HAP-1 (cell line): Measurements from ENCODE around the gene GNAZ.

ENCODE experiments used
- DNase-seq, 2 experiments: peaks; one replicate each; pipeline ENCODE4 v3.0.0-alpha.2; 2016 to 2020; ENCODE audit warnings: low spot score in 2 of 2
- H3K27me3 ChIP-seq: fragments of 250-450 bp; sonication (Bioruptor Pico); 2 replicates; pipeline ENCODE4 v1.5.1; 2020; ENCODE audit warnings: low read depth, mild to moderate bottlenecking, moderate library complexity
- H3K36me3 ChIP-seq: fragments of 250-450 bp; sonication (Bioruptor Pico); replicated peaks from 2 replicates; pipeline ENCODE4 v1.5.1; 2020; ENCODE audit warnings: mild to moderate bottlenecking
- H3K4me1 ChIP-seq: fragments of 250-450 bp; sonication (Bioruptor Pico); 2 replicates; pipeline ENCODE4 v1.5.1; 2020; ENCODE audit warnings: mild to moderate bottlenecking
- H3K4me3 ChIP-seq: fragments of 250-450 bp; sonication (Bioruptor Pico); 2 replicates; pipeline ENCODE4 v1.5.1; 2020; ENCODE audit warnings: mild to moderate bottlenecking, moderate library complexity
- H3K9me3 ChIP-seq: fragments of 250-450 bp; sonication (Bioruptor Pico); 2 replicates; pipeline ENCODE4 v1.5.1; 2020; ENCODE audit warnings: mild to moderate bottlenecking, moderate library complexity
- in situ Hi-C: fragments of 300-500 bp; cut with MboI; formaldehyde crosslinking; loops from 3 replicates; pipeline ENCODE4 v1.14.3; 2020; ENCODE audit warnings: low sequenced_read_pairs, inconsistent platforms, mixed read lengths

GNAZ gene

GRCh38 chr22:23072911-23073491 is 2.7 kb downstream of the GNAZ start:
- in situ Hi-C loops, result no loop called here
- Histone ChIP-seq H3K4me3 (no peak overlapping the region), H3K27me3 (no peaks in the 10 kb centered on the region), H3K36me3 (no peaks in the 10 kb centered on the region; the same call in 1 of the 2 replicates), H3K4me1 (peaks cover 16% of the 10 kb centered on the region), H3K9me3 (no peaks in the 10 kb centered on the region)
- DNase-seq, result no peak

DNA sequence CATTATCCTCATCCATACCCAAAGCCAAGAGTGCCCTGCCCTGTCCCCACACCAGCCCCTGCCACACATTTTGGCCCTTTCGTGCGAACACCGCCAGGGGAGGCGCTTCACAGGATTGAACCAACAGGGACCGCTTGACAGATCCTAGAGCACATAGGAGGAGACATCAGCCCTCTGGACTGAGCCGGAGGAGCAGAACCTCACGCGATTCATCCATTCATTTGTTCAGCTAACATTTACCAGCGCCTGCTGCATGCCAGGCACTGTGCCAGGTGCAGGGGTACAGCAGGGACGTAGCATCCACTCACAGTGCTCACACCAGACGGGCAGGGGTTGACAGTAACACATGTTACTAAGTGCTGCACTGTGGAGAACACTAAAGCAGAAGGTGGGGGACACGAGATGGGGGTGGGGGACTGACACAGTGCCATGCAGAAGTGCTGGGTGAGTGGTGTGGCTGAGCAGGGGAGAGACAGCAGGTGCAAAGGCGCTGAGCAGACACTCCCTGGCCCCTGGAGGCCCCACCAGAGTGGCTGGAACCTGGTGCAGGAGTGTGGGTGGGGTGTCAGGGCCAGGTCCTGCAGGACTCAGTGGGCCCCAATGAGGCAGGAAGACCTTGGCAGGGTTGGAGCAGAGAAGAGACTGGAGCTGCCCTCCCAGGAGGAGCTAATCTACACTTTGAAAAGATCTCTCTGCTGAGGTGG is 3.4 kb downstream of the GNAZ start:
- DNase-seq, result no peak
- no peak overlapping the region for H3K4me3 ChIP-seq
- no peaks in the 10 kb centered on the region for H3K9me3 ChIP-seq
- peaks cover 16% of the 10 kb centered on the region for H3K4me1 ChIP-seq
- no peaks in the 10 kb centered on the region for H3K27me3 ChIP-seq
- no peaks in the 10 kb centered on the region; the same call in 1 of the 2 replicates for H3K36me3 ChIP-seq
- in situ Hi-C loops, result no loop called here

GRCh38 chr22:23074451-23074850 is 4.1 kb downstream of the GNAZ start:
- Histone ChIP-seq H3K4me3 (no peak overlapping the region), H3K4me1 (peaks cover 14% of the 10 kb centered on the region), H3K9me3 (no peaks in the 10 kb centered on the region), H3K36me3 (no peaks in the 10 kb centered on the region; the same call in 1 of the 2 replicates), H3K27me3 (no peaks in the 10 kb centered on the region)
- in situ Hi-C loops, result no loop called here
- no peak for DNase-seq

- in situ Hi-C loops, result no loop called here
- H3K27me3 ChIP-seq, result no peaks in the 10 kb centered on the region
- H3K4me1 ChIP-seq, result peaks cover 11% of the 10 kb centered on the region
Observed at GRCh38 chr22:23075050-23075449, 4.7 kb downstream of the GNAZ start.

DNA sequence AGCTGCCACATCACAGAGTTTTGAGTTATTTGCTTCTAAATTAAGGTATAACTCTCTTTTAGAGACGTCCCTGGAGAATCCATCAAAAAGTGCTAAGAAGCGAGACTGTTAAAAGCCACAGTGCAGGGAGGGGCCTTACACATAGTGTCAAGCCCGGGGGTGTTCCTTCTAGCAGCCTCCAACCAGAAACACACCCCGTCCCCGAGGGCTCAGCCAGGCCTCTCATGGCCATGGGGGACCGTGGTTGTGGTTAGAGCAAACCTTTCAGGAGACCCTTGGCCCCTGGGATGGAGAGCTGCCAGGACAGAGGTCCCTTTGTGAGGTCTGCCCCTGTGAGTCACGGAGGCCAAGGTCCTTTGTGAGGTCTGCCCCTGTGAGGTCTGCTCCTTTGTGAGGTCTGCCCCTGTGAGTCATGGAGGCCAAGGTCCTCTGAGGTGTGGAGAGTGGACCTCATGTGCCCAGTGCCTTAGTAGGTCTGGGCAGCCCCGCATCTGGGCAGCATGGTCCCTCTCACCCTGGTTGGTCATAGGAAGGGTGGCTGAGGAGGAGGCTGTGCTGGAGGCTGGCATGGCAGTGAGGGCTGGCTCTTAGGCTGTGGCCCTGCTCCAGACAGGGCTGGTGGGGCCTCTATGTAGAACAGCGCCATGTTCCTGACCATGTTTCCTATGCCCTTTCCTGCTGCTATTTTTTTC is 5.4 kb downstream of the GNAZ start:
- no peaks in the 10 kb centered on the region for H3K27me3 ChIP-seq
- no peak for DNase-seq
- no peaks in the 10 kb centered on the region for H3K9me3 ChIP-seq
- peaks cover 16% of the 10 kb centered on the region for H3K4me1 ChIP-seq
- no peak overlapping the region for H3K4me3 ChIP-seq
- H3K36me3 ChIP-seq, result no peaks in the 10 kb centered on the region; the same call in 1 of the 2 replicates
- in situ Hi-C loops, result no loop called here

More at GRCh38 chr22:23075050-23075449, 4.7 kb downstream of the GNAZ start:
- Histone ChIP-seq H3K9me3 (no peaks in the 10 kb centered on the region), H3K36me3 (no peaks in the 10 kb centered on the region; the same call in 1 of the 2 replicates), H3K4me3 (no peak overlapping the region)
- no peak for DNase-seq

DNA sequence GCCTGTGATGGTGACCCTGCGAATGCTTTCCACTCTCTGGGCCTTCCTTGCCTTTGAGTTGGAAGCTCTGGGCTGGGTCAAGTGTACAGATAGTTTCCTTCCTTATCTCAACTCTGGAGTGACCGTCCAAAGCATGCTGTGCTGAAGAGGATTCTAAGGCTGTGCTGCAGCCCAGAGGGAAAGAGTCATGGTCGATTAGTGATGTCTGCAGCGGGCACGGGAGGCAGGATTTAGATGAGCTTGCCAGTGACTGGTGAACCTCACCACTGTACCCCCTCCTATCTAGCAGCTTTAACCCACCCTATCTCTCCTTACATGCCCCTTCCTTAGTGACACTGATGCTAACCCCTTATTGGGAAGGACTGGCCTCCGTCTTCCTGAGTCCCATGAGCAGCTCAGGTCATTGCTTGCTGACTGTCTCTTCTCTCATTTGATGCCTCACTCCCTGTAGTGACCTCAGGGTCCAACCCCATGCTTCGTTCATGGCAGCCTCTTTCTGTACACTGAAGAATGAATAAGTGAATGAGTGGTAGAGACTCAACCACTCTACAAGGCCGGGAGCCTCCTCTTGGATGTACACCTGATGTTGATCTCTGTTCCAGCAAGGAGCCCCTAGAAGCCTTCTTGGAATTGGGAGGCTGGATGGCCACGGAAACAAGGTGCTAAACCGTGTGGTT is 6.7 kb downstream of the GNAZ start:
- in situ Hi-C loops, result no loop called here
- H3K4me1 ChIP-seq, result peaks cover 13% of the 10 kb centered on the region
- no peaks in the 10 kb centered on the region for H3K27me3 ChIP-seq
- no peak for DNase-seq
- H3K9me3 ChIP-seq, result no peaks in the 10 kb centered on the region
- H3K36me3 ChIP-seq, result no peaks in the 10 kb centered on the region; the same call in 1 of the 2 replicates
- H3K4me3 ChIP-seq, result no peak overlapping the region

GRCh38 chr22:23077627-23078461 is 7.5 kb downstream of the GNAZ start:
- H3K4me1 ChIP-seq, result peaks cover 10% of the 10 kb centered on the region
- H3K27me3 ChIP-seq, result no peaks in the 10 kb centered on the region
- H3K36me3 ChIP-seq, result no peaks in the 10 kb centered on the region; the same call in 1 of the 2 replicates
- in situ Hi-C loops, result no loop called here
- no peak overlapping the region for H3K4me3 ChIP-seq
- no peaks in the 10 kb centered on the region for H3K9me3 ChIP-seq
- DNase-seq, result no peak

- no peaks in the 10 kb centered on the region for H3K36me3 ChIP-seq
- no peaks in the 10 kb centered on the region for H3K9me3 ChIP-seq
- no peaks in the 10 kb centered on the region for H3K27me3 ChIP-seq
- in situ Hi-C loops, result no loop called here
- H3K4me3 ChIP-seq, result no peak overlapping the region
- no peak for DNase-seq
- H3K4me1 ChIP-seq, result peaks cover 10% of the 10 kb centered on the region
Observed at GRCh38 chr22:23078462-23078787, 8.1 kb downstream of the GNAZ start.

GRCh38 chr22:23079240-23079768 is 9.0 kb downstream of the GNAZ start:
- H3K27me3 ChIP-seq, result no peaks in the 10 kb centered on the region
- in situ Hi-C loops, result no loop called here
- H3K36me3 ChIP-seq, result no peaks in the 10 kb centered on the region
- H3K9me3 ChIP-seq, result no peaks in the 10 kb centered on the region
- H3K4me1 ChIP-seq, result peaks cover 10% of the 10 kb centered on the region
- no peak overlapping the region for H3K4me3 ChIP-seq
- no peak for DNase-seq

- Histone ChIP-seq H3K4me1 (peaks cover 10% of the 10 kb centered on the region), H3K36me3 (no peaks in the 10 kb centered on the region), H3K9me3 (no peaks in the 10 kb centered on the region), H3K27me3 (no peaks in the 10 kb centered on the region), H3K4me3 (no peak overlapping the region)
- no peak for DNase-seq
- in situ Hi-C loops, result no loop called here
Observed at GRCh38 chr22:23079814-23080521, 9.6 kb downstream of the GNAZ start.

DNA sequence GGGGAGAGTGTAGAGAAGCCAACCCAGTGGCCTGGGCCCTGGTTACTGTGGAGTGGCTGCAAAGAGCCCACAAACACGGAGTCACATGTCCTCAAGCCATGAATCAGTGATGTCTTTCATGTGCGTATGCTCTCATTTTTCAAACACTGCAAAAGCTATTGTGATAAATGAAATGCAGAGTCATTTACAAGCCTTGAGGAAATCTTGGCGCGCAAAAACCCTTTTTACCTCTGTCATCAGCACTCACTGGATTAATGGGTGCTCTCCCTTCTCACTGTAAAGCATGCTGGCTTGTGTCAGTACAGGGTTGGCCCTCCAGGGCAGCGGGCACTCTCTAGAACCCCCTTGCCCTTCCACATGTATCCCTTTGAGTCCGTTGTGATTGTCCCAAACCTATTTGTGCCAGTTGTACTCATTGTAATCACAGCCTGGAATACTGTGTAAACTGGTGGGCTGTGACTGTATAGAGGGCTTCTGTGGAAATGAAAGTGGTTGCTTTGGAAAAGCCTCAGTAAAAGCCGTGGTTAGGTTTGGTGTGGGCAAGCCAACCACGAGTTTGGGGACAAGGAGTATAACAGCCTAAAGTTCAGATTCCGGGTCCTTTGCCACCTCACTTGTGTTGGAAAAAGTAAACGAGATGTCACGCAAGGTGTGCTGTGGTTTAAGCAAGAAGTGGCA is 10.4 kb downstream of the GNAZ start:
- Histone ChIP-seq H3K4me1 (peaks cover 10% of the 10 kb centered on the region), H3K36me3 (no peaks in the 10 kb centered on the region), H3K9me3 (no peaks in the 10 kb centered on the region), H3K4me3 (no peak overlapping the region), H3K27me3 (no peaks in the 10 kb centered on the region)
- DNase-seq, result peak; percentile 46 to 52
- in situ Hi-C loops, result no loop called here
